Skeletal muscle satellite cell (primary cell): ENCODE data around the gene RNF212.
A peak's percentile ranks its signal among the peaks of the same experiment; 100 is the strongest.
"Not testable (repeated sequence)": the region's sequence is repeated elsewhere in the genome, so short reads cannot be mapped to it uniquely, and the experiment has no call there.

Source experiments
- H3K27me3 ChIP-seq: 2 replicates; pipeline ENCODE4 v1.7.0; 2013; ENCODE audit warnings: low read length; ENCODE audit not compliant: control insufficient read depth, insufficient read depth
- H3K36me3 ChIP-seq: 2 replicates; pipeline ENCODE4 v1.7.0; 2013; ENCODE audit warnings: mild to moderate bottlenecking, control low read depth, low read length; ENCODE audit not compliant: insufficient read depth
- H3K4me1 ChIP-seq: 2 replicates; pipeline ENCODE4 v1.7.0; 2013; ENCODE audit warnings: low read length; ENCODE audit not compliant: control insufficient read depth, insufficient read depth
- H3K4me2 ChIP-seq: 2 replicates; pipeline ENCODE4 v1.7.0; 2013; ENCODE audit warnings: mild to moderate bottlenecking, low read length
- H3K4me3 ChIP-seq: 2 replicates; pipeline ENCODE4 v1.7.0; 2013; ENCODE audit warnings: low read length
- H3K9ac ChIP-seq: 2 replicates; pipeline ENCODE4 v1.7.0; 2013; ENCODE audit warnings: mild to moderate bottlenecking, low read depth, low read length, moderate library complexity
- H3K9me3 ChIP-seq: replicated peaks from 2 replicates; pipeline ENCODE4 v1.7.0; 2013; ENCODE audit warnings: mild to moderate bottlenecking, control low read depth, low read length

The RNF212 gene

DNA sequence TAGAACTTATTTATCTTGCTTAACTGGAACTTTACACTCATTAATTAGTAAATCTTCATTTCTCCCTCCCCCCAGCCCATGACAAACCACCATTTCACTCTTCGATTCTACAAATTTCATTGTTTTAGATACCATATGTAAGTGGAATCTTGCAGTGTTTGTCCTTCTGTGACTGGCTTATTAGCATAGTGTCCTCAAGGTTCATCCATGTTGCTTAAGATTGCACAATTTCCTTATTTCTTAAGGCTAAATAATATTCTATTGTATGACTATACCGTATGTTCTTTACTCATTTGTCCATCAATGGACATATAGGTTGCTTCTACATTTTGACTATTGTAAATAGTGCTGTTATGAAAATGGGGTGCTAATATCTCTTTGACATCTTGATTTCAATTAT lies 24.5 kb upstream of the RNF212 start:
- Histone ChIP-seq H3K4me3 (no peak overlapping the region), H3K9ac (no peak overlapping the region), H3K4me2 (peak overlapping the region; percentile 58), H3K4me1 (no peaks in the 10 kb centered on the region), H3K36me3 (no peaks in the 10 kb centered on the region), H3K27me3 (peaks cover 72% of the 10 kb centered on the region), H3K9me3 (no peaks in the 10 kb centered on the region)

DNA sequence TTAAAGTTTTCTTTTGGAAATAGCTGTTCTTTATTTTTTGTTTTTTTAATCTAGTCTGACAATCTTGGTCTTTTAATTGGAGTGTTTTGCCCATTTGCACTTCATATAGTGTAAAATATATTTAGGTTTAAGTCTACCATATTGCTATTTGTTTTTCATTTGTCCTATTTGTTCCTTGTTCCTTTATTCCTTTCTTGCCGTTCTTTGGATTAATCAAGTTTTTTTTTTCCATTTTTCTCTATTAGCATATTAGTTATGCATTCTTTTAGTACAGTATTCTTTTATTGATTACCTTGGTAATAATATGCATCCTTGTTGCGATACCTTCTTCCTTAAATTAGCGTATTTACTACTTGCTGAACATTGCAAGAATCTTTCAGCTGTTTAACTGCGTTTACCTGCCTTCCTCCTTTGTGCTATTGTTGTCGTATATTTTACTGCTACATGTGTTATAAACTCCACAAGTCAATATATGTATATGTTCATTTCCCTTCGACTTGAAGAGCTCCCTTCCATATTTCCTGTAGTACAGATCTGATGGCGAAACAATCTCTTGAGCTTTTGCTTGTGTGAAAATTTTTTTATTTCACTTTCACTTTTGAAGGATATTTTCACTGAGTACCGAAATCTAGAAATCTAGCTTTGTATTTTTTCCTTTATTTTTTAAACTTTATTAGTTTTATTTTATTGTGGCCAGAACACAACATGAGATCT lies 23.9 kb upstream of the RNF212 start:
- no peak overlapping the region for H3K4me3 ChIP-seq
- peak overlapping the region; percentile 58 for H3K4me2 ChIP-seq
- no peaks in the 10 kb centered on the region for H3K36me3 ChIP-seq
- H3K4me1 ChIP-seq, result no peaks in the 10 kb centered on the region
- no peak overlapping the region for H3K9ac ChIP-seq
- no peaks in the 10 kb centered on the region for H3K9me3 ChIP-seq
- H3K27me3 ChIP-seq, result peaks cover 71% of the 10 kb centered on the region

DNA sequence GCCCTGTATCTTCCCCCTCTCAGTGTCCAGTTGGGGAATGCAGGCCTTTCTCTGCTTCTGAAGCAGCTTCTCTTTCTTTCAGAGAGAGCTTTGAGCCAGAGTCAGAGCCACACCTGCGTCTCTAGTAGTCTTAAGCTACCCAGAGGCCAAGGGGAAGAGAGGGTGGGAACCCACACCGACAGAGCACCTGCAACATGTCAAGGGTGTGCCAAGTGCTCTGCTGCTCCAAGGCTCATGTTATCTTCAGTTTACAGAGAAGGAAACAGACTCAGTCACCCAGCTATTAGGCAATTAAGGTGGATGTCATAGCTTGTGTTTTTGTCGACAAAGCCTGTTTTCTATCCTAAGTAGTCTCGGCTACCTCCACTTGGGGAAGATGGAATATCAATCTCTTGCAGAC lies 22.7 kb upstream of the RNF212 start:
- Histone ChIP-seq H3K4me3 (no peak overlapping the region), H3K4me2 (no peak overlapping the region), H3K27me3 (peaks cover 59% of the 10 kb centered on the region), H3K9me3 (no peaks in the 10 kb centered on the region), H3K9ac (no peak overlapping the region), H3K4me1 (no peaks in the 10 kb centered on the region), H3K36me3 (no peaks in the 10 kb centered on the region)

DNA sequence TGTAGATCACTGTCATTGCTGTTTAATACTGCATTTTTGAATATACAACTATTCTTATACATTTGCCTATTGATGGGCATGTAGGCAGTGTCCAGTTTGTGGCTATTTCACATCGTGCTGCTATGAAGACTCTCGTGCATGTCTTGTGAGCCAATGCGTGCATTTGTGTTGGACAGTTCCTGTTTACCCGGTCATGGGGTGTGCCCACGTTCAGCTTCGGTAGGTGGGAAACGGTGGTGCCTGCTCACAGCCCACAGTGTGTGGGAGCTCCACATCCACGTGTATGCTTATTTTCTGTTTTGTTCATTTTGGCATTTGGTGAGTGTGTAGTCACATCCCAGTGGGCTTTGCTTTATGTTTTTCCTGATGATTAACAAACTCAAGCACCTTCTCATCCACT lies 19.7 kb upstream of the RNF212 start:
- Histone ChIP-seq H3K4me1 (no peaks in the 10 kb centered on the region), H3K9ac (no peak overlapping the region)

DNA sequence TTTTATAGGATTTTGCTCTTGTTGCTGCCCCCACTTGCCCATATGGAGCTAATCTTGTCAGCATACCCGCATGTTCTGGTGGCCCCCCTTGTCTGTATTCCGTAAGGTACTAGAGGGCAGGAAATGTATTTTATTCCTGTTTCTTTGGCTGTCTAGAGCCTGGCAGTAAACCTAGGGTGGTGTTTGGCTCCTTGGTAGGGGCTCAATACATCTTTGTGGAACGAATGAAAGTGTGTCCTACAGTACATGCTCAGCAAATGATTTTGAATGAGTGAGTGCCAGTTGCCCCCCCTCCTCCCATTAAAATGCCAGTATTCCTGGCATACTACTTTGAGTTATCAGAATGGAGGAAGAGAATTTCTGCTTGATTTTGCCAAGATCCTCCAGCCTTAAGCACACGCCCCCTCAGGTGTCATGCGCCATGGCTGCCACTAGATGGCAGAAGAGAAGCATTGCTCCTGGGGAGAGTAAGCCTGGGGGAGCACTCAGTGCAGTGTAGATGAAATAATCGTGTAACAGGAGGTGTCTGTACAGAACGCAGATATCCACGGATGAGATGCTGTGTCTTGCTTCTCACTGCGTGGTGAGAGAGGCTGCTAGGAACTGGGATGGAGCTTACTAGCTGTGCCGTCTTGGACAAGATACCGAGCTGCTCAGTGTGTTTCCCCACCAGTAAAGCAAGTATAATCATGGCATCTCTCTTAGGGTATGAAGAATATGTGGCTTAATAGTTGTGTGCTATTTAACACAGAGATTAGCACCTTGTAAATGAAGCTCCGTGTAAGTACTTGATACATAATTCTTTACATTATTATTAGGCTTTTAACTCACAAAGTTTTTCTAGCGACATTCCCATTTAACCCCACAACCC lies 17.2 kb upstream of the RNF212 start:
- H3K4me2 ChIP-seq, result no peak overlapping the region
- no peak overlapping the region for H3K9ac ChIP-seq
- H3K4me3 ChIP-seq, result no peak overlapping the region
- H3K36me3 ChIP-seq, result no peaks in the 10 kb centered on the region
- H3K27me3 ChIP-seq, result peaks cover 44% of the 10 kb centered on the region
- no peaks in the 10 kb centered on the region for H3K4me1 ChIP-seq
- H3K9me3 ChIP-seq, result no peaks in the 10 kb centered on the region

More for the DNA sequence above, 19.7 kb upstream of the RNF212 start:
- no peak overlapping the region for H3K4me2 ChIP-seq
- H3K27me3 ChIP-seq, result peaks cover 49% of the 10 kb centered on the region
- no peaks in the 10 kb centered on the region for H3K9me3 ChIP-seq
- no peaks in the 10 kb centered on the region for H3K36me3 ChIP-seq
- no peak overlapping the region for H3K4me3 ChIP-seq

DNA sequence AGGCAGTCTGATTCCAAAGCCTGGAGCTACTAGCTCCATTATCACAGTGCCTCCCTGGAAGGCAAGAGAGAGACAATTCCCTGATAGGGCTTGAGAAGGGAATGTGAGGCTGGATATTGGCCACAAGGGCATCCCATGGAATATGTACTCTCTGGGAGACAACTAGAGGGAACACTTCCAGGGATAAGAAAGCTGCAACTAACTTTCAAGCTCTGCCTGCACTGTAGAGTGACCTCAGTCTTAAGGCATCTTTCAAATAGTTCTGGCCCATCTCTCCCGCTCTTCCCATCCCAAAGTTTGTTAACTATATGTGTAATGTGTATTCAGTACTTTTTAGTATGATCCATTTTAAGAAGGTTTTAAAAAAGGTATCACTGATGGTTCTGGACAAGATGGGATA lies 13.1 kb upstream of the RNF212 start:
- H3K27me3 ChIP-seq, result peaks cover 55% of the 10 kb centered on the region
- no peak overlapping the region for H3K4me2 ChIP-seq
- no peak overlapping the region for H3K4me3 ChIP-seq
- H3K9ac ChIP-seq, result no peak overlapping the region
- H3K4me1 ChIP-seq, result no peaks in the 10 kb centered on the region
- H3K9me3 ChIP-seq, result no peaks in the 10 kb centered on the region
- H3K36me3 ChIP-seq, result no peaks in the 10 kb centered on the region

DNA sequence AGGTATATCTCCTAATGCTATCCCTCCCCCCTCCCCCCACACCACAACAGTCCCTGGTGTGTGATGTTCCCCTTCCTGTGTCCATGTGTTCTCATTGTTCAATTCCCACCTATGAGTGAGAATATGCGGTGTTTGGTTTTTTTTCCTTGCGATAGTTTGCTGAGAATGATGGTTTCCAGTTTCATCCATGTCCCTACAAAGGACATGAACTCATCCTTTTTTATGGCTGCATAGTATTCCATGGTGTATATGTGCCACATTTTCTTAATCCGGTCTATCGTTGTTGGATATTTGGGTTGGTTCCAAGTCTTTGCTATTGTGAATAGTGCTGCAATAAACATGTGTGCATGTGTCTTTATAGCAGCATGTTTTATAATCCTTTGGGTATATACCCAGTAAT lies 12.1 kb upstream of the RNF212 start:
- not testable (repeated sequence) for H3K4me2 ChIP-seq, H3K9ac ChIP-seq, H3K36me3 ChIP-seq, H3K9me3 ChIP-seq, H3K4me1 ChIP-seq, H3K4me3 ChIP-seq
- peaks cover 65% of the 10 kb centered on the region for H3K27me3 ChIP-seq

DNA sequence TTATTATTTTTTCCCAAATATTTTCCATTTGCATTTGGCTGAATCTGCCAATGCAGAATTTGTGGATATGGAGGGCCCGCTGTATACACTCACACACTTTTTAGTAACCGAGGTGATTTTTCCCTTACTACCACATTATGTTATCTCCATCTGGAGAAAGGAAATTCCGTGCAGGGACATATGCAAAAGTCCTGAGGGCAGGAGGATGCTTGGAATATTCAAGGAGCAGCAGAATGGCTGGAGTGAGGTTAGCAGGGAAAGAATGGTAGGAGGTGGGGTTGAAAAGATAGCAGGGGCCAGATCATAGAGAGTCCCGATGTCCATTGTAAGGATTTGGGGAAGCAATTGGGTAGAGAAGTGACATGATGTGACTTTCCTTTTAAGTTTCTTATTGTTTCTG lies 11.5 kb upstream of the RNF212 start:
- Histone ChIP-seq H3K36me3 (no peaks in the 10 kb centered on the region), H3K9ac (no peak overlapping the region), H3K4me3 (no peak overlapping the region), H3K27me3 (peaks cover 70% of the 10 kb centered on the region), H3K9me3 (no peaks in the 10 kb centered on the region), H3K4me1 (no peaks in the 10 kb centered on the region), H3K4me2 (no peak overlapping the region)

DNA sequence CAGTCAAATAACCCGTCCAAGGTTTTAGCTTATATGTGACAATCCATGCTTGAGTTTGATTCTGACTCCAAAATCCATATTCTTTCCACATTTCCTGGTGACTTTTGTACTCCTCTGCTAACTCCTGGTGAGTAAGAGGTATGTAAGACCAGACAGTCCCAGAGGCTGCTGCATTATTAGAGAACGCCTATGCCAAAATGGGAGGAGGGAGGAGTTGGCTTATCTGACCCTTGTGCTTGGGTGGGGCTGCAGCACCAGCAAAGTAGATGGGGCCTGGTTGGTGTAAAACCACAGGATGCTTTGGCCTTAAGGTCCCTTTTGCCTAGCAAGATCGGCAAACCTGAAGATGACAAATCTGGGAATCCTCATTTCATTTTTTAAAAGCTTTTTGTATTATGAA lies 9.1 kb upstream of the RNF212 start:
- Histone ChIP-seq H3K4me1 (no peaks in the 10 kb centered on the region), H3K27me3 (peaks cover 67% of the 10 kb centered on the region), H3K4me3 (no peak overlapping the region), H3K4me2 (no peak overlapping the region), H3K9ac (no peak overlapping the region), H3K9me3 (no peaks in the 10 kb centered on the region), H3K36me3 (no peaks in the 10 kb centered on the region)

DNA sequence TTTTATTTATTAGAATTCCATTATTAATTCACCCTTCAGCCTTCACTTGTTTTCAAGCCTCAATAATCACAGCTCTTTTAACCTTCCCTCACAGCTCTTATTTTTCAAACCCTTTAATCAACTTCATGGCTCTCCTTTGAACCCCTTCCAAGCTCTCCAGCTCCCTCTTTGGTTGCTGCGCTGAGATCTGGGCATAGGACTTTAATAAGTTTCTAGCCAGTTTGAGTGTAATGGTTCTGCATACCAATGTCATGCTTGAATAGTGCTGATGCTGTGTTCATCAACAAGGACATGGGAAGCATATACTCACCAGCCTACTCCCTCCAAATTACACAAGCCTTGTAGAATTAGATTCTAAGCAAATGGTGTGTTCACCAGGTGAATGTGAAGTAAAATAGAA lies 3.5 kb upstream of the RNF212 start:
- no peak overlapping the region for H3K4me3 ChIP-seq
- H3K4me1 ChIP-seq, result no peaks in the 10 kb centered on the region
- peaks cover 68% of the 10 kb centered on the region for H3K27me3 ChIP-seq
- H3K9ac ChIP-seq, result no peak overlapping the region
- no peaks in the 10 kb centered on the region for H3K36me3 ChIP-seq
- H3K9me3 ChIP-seq, result no peaks in the 10 kb centered on the region
- no peak overlapping the region for H3K4me2 ChIP-seq

DNA sequence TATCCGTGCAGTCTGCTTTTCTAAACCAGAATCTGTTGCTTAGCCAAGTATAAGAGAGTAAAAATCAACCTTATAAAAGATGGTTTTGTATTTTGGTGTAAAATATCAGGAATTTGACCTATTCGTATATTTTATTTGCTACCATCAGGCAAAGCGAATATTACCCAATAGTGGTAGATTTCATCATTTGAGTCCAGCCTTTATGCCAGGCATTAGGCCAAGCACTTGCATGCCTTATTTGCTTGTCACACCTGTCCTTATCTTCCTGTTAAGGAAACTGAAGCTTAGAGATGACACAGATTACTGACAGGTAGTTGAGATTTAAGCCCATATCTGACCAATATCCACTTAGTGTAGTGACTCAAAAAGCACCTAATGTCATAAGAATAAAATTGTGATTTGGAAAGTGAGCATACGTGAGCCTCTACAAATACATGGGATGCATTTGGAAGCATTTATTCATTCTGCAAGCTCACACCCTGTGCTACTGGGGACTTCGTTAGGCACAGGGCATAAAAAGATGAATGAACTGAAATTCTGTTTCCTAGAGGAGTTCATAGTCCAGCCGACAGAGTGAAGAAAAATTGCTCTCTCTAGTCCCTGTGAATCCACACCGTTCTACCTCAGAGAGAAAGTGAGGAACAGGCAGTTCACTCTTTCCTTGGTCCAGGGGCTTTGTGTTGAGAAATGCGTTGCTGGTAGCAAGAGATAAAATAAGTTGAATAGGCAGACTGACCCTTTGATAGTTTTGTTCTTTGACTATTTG lies 2.3 kb upstream of the RNF212 start:
- no peaks in the 10 kb centered on the region for H3K36me3 ChIP-seq
- peaks cover 68% of the 10 kb centered on the region for H3K27me3 ChIP-seq
- no peak overlapping the region for H3K9ac ChIP-seq
- no peak overlapping the region for H3K4me2 ChIP-seq
- no peaks in the 10 kb centered on the region for H3K9me3 ChIP-seq
- H3K4me1 ChIP-seq, result no peaks in the 10 kb centered on the region
- no peak overlapping the region for H3K4me3 ChIP-seq
